AG08395 (cell line): ENCODE measurements around the gene SMAD3.

Experiments used
- DNase-seq: peaks from one replicate; pipeline ENCODE4 v3.0.0; 2012; ENCODE audit warnings: mixed read lengths, low spot score

SMAD3 gene

GRCh38 chr15:67082007-67082536 is 16.7 kb downstream of the SMAD3 start:
- no peak for DNase-seq

GRCh38 chr15:67083135-67083762 is 17.8 kb downstream of the SMAD3 start:
- peak; percentile 43 for DNase-seq

GRCh38 chr15:67084561-67084960 is 19.2 kb downstream of the SMAD3 start:
- no peak for DNase-seq

DNA sequence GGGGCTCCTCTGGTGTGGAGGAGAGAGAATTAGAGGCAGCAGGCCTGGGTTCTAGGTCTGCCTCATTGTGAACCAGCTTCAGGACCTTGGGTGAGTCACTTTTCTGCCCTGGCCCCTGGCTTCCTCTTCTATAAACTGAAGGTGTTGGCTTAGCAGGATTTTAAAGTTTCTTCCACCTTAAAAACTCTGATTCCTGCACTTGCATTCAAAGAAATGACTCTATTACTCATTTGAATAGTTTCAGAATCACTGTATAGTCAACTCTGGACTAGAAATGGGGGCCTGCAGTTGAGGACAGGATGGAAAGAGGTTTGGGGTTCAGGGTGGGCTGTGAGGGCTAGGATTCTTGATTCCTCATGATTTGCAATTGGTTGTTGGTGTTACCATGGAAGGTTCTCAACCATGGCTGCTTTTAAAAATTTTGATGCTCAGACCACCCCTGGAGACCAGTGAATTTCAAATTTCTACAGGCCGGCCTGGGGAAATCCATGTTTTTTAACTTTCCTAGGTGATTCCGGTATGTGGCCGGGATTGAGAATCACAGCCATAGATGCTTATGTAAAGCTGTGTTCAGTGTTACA is 19.9 kb downstream of the SMAD3 start:
- no peak for DNase-seq

- DNase-seq: peak; percentile 82
These were observed 20.6 kb downstream of the SMAD3 start for GRCh38 chr15:67085818-67086636.

GRCh38 chr15:67086637-67086914 is 21.2 kb downstream of the SMAD3 start:
- no peak for DNase-seq

DNA sequence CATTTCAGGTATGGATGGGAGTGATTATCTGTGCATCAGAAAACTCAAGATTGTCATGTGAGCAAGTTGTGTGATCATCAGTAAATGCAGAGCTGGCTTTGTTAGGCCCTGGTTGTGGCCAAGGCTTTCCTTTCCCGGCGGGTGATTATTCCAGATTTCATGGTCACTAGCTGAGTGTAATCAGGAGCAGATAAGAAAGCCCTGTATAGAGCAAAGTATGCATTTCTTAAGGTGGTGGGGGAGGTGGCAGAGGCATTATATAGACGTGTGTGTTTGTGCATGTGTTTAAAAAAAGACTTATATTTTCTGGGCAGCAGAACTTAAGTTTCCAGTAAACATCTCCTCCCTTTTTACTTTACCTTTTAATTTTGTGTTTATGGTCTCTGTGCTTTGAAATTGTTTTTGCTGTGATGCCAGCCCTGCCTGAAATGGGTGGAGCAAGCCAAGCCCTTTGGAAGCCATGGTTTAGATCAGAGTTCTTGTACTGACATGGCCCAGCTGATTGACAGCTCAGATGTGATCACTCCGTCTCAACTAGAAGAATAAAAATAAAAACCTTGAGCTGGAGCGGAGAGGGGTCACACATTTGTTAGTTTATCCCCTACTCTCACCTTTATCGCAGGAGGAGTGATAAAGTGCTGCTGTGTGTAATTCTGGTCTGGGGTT is 22.2 kb downstream of the SMAD3 start:
- DNase-seq: no peak

- DNase-seq: peak; percentile 44
These were observed 24.1 kb downstream of the SMAD3 start for GRCh38 chr15:67089217-67090193.

- no peak for DNase-seq
These were observed 25.1 kb downstream of the SMAD3 start for GRCh38 chr15:67090297-67091070.

GRCh38 chr15:67091071-67091979 is 25.9 kb downstream of the SMAD3 start:
- DNase-seq: peak; percentile 64

DNA sequence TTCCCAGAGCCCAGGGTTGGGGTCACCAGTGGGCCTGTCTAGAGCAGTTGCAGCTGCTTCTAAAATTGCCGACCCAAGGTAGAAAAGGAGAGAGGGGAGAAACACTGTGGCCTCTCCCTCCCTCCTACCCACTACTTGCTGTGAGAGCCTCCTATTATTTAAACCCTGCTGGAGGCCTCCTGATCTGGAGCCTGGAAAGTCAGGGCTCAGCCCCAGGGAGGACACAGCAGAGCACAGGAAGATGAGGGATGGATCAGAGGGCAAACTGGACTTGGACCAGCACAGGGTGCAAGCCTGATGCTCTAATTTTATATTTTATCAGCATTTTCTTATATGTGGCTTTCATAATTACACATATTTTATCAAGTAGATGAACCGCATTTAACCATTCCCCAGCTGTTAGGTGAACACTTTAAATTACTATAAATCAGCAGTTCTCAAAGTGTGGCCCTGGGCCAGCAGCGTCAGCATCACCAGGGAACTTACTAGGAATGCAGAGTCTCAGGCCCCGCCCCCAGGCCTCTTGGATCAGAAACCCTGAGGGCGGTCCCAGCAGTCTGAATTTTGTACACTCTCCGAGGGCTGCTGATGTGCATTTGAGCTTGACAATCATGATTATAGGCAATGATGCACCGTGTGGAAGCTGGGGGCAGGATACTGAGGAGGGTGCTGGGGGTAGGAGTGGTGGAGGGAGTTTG is 26.7 kb downstream of the SMAD3 start:
- DNase-seq: no peak

- DNase-seq: no peak
These were observed 27.5 kb downstream of the SMAD3 start for GRCh38 chr15:67092752-67093503.

DNA sequence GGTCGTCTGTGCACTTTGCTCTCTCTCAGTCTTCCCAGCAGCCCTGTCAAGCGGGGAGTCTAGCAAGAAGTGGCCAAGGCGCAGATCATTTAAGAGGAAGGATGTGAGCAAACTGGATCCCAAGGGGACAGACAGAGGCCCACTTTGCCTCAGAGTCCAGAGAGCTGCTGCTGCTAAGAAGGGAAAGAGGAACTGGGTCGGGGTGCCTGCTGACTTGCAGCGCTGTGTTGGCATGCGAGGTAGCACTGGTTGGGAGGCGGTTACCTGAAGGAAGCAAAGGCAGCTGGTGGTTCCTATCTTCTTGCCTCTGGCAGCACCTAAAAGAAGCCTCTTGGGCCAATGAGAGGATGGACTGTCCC is 28.1 kb downstream of the SMAD3 start:
- DNase-seq: no peak

DNA sequence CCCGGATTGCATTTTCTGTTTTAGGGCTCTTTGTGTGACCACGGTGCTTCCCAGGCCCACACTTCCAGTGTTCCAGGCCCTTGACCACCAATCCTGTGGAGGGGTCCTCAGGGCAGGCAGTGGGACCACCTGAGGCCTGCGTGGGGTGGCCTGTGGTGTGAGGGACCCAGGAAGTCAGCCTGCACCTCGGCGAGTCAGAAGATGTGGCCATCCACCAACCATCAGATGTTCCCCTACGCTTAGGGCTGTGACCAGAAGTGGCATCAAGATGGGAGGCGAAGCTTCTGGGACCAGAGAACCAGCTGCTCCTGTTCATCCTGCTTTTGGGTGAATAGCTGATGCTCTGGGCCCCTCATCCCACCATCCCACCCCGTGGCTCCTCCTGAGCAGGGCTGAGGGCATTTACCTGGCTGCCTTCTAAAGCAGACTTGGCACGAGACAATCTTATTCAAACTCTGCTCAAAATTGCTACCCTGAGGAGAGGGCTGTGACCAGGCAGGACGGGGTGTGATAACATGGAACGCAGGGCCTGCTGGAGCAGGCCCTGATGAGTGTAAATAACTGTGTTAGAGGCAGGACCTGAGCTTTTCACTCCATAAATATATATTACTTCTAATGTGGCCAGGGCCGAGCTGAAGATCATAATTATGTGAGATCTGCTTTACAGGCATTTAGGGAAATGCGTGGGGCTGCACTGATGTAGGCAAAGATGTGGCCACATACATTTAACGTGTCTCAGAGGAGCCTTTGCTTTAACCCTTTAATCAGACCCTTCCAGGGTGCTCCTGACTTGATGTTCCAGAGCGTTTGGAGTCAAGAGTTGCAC is 28.8 kb downstream of the SMAD3 start:
- no peak for DNase-seq

GRCh38 chr15:67095912-67096311 is 30.5 kb downstream of the SMAD3 start:
- no peak for DNase-seq

DNA sequence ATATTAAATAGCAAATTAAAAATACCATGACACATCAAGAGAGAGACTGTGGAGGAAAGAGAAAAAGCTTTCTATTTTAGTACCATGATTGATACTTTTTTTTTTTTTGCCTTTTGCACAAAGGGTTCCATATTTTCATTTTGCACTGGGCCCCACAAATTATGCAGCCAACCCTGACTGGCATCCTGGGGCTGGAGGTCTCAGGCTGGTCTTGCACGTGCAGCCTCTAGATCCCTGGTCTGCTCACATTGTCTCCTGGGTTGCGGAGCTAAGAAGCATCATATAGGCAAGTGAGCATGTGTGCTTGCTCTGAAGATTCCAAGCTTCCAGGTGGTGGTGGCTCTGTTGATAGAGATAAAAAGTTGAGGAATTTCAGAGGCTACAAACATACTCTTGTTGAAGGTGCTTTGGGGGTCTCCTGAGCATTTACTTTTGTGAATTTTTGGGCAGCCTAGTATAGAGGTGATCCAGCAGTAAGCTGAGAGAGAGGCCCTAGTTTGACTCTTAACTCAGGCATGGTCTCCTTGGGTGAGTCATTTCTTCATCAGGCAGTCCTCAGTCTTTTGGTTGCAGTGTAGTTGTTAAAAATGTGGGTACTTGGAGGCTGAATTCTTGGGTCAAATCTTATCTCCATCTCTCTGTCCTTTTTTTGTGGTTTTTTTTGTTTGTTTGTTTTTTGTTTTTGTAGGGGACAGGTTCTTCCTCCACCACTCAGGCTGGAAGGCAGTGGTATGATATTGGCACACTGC is 31.3 kb downstream of the SMAD3 start:
- DNase-seq: peak; percentile 30

DNA sequence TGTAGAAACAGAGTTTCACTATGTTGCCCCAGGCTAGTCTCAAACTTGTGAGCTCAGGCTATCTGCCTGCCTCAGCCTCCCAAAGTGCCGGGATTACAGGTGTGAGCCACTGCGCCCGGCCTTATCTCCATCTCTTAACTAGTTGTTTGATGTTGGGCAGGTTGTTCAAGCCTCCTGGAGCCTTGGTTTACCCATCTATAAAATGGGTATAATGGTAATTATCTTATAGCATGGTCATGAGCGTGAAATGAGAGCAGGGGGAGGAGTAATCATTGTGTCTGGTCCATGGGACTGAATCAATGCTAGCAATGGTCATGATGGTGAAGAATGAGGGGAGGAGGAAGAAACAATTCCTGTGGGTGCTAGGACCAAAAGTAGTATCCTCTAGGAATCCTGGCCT is 32.0 kb downstream of the SMAD3 start:
- DNase-seq: no peak
